ENCODE measurements around the gene SHE.

The SHE gene

DNA sequence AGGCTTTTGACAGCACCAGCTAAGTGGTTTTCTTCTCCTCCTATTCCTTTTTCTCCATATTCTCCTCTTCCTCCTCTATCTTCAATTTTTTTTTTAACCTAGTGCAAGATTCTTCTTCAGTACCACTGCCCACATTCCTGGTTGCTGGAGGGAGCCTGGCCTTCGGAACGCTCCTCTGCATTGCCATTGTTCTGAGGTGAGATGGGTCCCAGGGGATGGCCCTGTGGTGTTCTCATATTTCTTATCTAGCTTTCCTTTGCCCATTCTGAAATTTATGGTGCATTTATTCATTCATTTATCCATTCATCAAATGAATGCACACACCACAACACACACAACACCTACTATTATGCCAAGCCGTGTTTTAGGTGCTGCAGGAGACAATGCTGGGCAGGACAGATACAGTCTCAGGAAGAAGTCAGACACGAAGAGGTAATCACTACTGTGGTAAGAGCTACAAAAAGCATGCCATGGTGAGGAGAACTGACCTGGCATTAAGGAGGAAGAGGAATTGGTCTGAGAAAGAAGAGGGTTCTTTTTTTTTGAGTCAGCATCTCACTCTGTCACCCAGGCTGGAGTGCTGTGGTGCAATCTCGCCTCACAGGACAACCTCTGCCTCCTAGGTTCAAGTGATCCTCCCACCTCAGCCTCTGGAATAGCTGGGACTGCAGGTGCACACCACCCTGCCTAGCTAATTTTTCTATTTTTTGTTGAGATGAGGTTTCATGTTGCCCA lies 47.7 kb downstream of the SHE start:
- TF ChIP-seq CTBP1 (IDR thresholded peaks at IDR 0.05; ENCODE audit: borderline replicate concordance) (no peak), FOXM1 (IDR thresholded peaks at IDR 0.05; ENCODE audit: borderline replicate concordance) (no peak), TARDBP (IDR thresholded peaks at IDR 0.05) (no peak), SUZ12 (IDR thresholded peaks at IDR 0.05) (no peak), ARNT (IDR thresholded peaks at IDR 0.05) (no peak), BHLHE40 (IDR thresholded peaks at IDR 0.05; ENCODE audit: borderline replicate concordance) (no peak), LEF1 (IDR thresholded peaks at IDR 0.05; ENCODE audit: borderline replicate concordance) (no peak), HDGF (IDR thresholded peaks at IDR 0.05; ENCODE audit: borderline replicate concordance) (no peak), NFRKB (IDR thresholded peaks at IDR 0.05) (no peak), SP1 (IDR thresholded peaks at IDR 0.05) (no peak), FOXA1 (IDR thresholded peaks at IDR 0.05) (no peak), L3MBTL2 (conservative IDR thresholded peaks at IDR 0.05) (no peak), ZNF384 (IDR thresholded peaks at IDR 0.05) (no peak), FOXK2 (IDR thresholded peaks at IDR 0.05) (no peak), ELF4 (IDR thresholded peaks at IDR 0.05) (no peak)
- TF ChIP-seq, protein P1, sequence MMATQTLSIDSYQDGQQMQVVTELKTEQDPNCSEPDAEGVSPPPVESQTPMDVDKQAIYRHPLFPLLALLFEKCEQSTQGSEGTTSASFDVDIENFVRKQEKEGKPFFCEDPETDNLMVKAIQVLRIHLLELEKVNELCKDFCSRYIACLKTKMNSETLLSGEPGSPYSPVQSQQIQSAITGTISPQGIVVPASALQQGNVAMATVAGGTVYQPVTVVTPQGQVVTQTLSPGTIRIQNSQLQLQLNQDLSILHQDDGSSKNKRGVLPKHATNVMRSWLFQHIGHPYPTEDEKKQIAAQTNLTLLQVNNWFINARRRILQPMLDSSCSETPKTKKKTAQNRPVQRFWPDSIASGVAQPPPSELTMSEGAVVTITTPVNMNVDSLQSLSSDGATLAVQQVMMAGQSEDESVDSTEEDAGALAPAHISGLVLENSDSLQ (IDR thresholded peaks at IDR 0.05) = no peak
- no peak for DNase-seq (ENCODE audit: extremely low spot score)
- CTCF ChIA-PET = interaction anchor here (0.5 to 1.0 kb wide), 2 partner anchors 10 to 11 kb away, joined by 3 to 4 read pairs; no protein-coding TSS in a partner anchor

GRCh38 chr1:154453574-154454352 lies 48.4 kb downstream of the SHE start:
- no peak for DNase-seq (ENCODE audit: extremely low spot score)
- TF ChIP-seq FOXK2 (IDR thresholded peaks at IDR 0.05) (no peak), L3MBTL2 (conservative IDR thresholded peaks at IDR 0.05) (no peak), TARDBP (IDR thresholded peaks at IDR 0.05) (no peak), CTBP1 (IDR thresholded peaks at IDR 0.05; ENCODE audit: borderline replicate concordance) (no peak), SUZ12 (IDR thresholded peaks at IDR 0.05) (no peak), NFRKB (IDR thresholded peaks at IDR 0.05) (no peak), SP1 (IDR thresholded peaks at IDR 0.05) (no peak), LEF1 (IDR thresholded peaks at IDR 0.05; ENCODE audit: borderline replicate concordance) (no peak), ELF4 (IDR thresholded peaks at IDR 0.05) (no peak), HDGF (IDR thresholded peaks at IDR 0.05; ENCODE audit: borderline replicate concordance) (no peak), ARNT (IDR thresholded peaks at IDR 0.05) (no peak), BHLHE40 (IDR thresholded peaks at IDR 0.05; ENCODE audit: borderline replicate concordance) (no peak)
- TF ChIP-seq, protein P1 (IDR thresholded peaks at IDR 0.05) = no peak
- POLR2A ChIA-PET = no interaction called here
- CTCF ChIA-PET = interaction anchor here (0.5 to 1.0 kb wide), 2 partner anchors 10 to 11 kb away, joined by 3 to 4 read pairs; no protein-coding TSS in a partner anchor

More for the DNA sequence above, 47.7 kb downstream of the SHE start:
- POLR2A ChIA-PET = no interaction called here

DNA sequence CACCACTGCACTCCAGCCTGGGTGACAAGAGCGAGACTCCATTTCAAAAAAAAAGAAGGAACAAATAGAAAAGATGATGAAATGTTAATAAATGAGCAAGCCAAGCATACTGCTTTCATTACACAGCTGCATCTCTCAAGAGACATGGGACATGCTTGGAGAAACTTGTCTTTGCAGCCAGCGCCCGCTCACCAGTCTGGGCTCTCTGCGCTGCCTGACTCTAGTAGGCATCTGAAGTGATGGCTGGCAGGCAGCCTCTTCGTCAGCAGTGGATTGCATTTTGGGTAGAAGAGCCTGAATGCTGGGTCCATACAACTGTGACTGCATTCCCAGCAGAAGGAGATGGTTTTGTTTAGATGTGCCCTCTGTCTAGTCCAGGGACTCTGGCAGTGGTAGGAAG lies 49.1 kb downstream of the SHE start:
- ChIA-PET POLR2A (no interaction called here), CTCF (no interaction called here)
- no peak for DNase-seq (ENCODE audit: extremely low spot score)
- TF ChIP-seq SP1 (IDR thresholded peaks at IDR 0.05) = no peak
- no peak for TF ChIP-seq LEF1 (IDR thresholded peaks at IDR 0.05; ENCODE audit: borderline replicate concordance)
- TF ChIP-seq L3MBTL2 (conservative IDR thresholded peaks at IDR 0.05) = no peak
- TF ChIP-seq, protein P1 (IDR thresholded peaks at IDR 0.05) = no peak
- no peak for TF ChIP-seq HDGF (IDR thresholded peaks at IDR 0.05; ENCODE audit: borderline replicate concordance)
- TF ChIP-seq ELF4 (IDR thresholded peaks at IDR 0.05) = no peak
- TF ChIP-seq SUZ12 (IDR thresholded peaks at IDR 0.05) = no peak
- TF ChIP-seq BHLHE40 (IDR thresholded peaks at IDR 0.05; ENCODE audit: borderline replicate concordance) = no peak
- TF ChIP-seq FOXM1 (IDR thresholded peaks at IDR 0.05; ENCODE audit: borderline replicate concordance) = no peak
- TF ChIP-seq ARNT (IDR thresholded peaks at IDR 0.05) = no peak
- TF ChIP-seq NFRKB (IDR thresholded peaks at IDR 0.05) = no peak
- no peak for TF ChIP-seq FOXA1 (IDR thresholded peaks at IDR 0.05)

DNA sequence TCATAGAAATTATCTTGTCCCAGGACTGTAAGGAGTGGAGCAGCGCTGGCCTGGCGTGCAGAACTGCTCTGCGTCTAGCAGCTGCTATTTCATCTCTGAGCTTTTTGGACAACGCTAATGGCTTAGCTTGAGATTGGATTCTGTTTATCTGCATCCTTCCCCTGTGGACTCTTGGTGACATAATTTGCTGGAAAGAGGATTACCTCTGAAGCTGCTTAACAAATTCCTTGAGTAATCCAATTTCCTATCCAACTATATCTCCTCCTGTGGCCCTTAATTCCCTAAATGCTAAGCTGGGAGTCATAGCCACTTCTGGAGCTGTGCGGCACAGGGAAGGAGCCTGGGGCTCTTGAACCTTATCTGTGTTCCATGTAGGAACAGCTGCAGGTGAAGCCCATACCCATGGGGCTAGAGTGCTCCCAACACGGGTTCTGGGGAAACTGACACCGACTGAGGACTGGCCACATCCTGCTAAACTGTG lies 53.8 kb downstream of the SHE start:
- POLR2A ChIA-PET = no interaction called here
- no peak for DNase-seq (ENCODE audit: extremely low spot score)
- TF ChIP-seq HDGF (IDR thresholded peaks at IDR 0.05; ENCODE audit: borderline replicate concordance) (no peak), ELF4 (IDR thresholded peaks at IDR 0.05) (no peak), CTBP1 (IDR thresholded peaks at IDR 0.05; ENCODE audit: borderline replicate concordance) (no peak), ZNF384 (IDR thresholded peaks at IDR 0.05) (no peak), SP1 (IDR thresholded peaks at IDR 0.05) (no peak), SUZ12 (IDR thresholded peaks at IDR 0.05) (no peak), BHLHE40 (IDR thresholded peaks at IDR 0.05; ENCODE audit: borderline replicate concordance) (no peak), TARDBP (IDR thresholded peaks at IDR 0.05) (no peak), LEF1 (IDR thresholded peaks at IDR 0.05; ENCODE audit: borderline replicate concordance) (no peak), FOXK2 (IDR thresholded peaks at IDR 0.05) (no peak)
- CTCF ChIA-PET = no interaction called here

DNA sequence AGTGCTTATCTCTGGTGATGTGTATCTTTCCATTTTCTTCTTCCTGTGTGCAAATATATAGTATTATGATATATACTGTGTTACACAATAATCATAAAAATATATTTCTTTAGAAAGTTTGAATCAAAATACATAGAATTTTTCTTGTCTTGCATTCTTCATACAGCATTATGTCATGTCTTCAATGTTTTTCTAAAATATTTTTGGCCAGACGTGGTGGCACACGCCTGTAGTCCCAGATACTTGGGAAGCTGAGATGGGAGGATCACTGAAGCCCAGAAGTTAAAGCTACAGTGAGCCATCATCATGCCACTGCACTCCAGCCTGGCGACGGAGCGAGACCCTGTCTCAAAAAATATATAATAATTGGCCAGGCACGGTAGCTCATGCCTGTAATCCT lies 55.4 kb downstream of the SHE start:
- CTCF ChIA-PET = no interaction called here
- no peak for TF ChIP-seq ARNT (IDR thresholded peaks at IDR 0.05)
- TF ChIP-seq ZNF384 (IDR thresholded peaks at IDR 0.05) = no peak
- no peak for TF ChIP-seq SUZ12 (IDR thresholded peaks at IDR 0.05)
- no peak for TF ChIP-seq NFRKB (IDR thresholded peaks at IDR 0.05)
- TF ChIP-seq TARDBP (IDR thresholded peaks at IDR 0.05) = no peak
- TF ChIP-seq BHLHE40 (IDR thresholded peaks at IDR 0.05; ENCODE audit: borderline replicate concordance) = no peak
- TF ChIP-seq HDGF (IDR thresholded peaks at IDR 0.05; ENCODE audit: borderline replicate concordance) = no peak
- no peak for TF ChIP-seq LEF1 (IDR thresholded peaks at IDR 0.05; ENCODE audit: borderline replicate concordance)
- no peak for TF ChIP-seq L3MBTL2 (conservative IDR thresholded peaks at IDR 0.05)
- TF ChIP-seq, protein P1 (IDR thresholded peaks at IDR 0.05) = no peak
- TF ChIP-seq FOXK2 (IDR thresholded peaks at IDR 0.05) = no peak
- TF ChIP-seq FOXM1 (IDR thresholded peaks at IDR 0.05; ENCODE audit: borderline replicate concordance) = no peak
- no peak for TF ChIP-seq SP1 (IDR thresholded peaks at IDR 0.05)
- no peak for TF ChIP-seq CTBP1 (IDR thresholded peaks at IDR 0.05; ENCODE audit: borderline replicate concordance)
- DNase-seq (ENCODE audit: extremely low spot score) = no peak
- POLR2A ChIA-PET = no interaction called here

Data from HEK293T (cell line).